ENCODE measurements around the gene KRT222.
A peak's percentile ranks its signal among the peaks of the same experiment; 100 is the strongest.

Gene KRT222

GRCh38 chr17:40614431-40615067 lies 50.4 kb downstream of the KRT222 start:
- DNase-seq, result no peak

- no peak for DNase-seq
These were observed 51.4 kb downstream of the KRT222 start for GRCh38 chr17:40613467-40614154.

- peak; percentile 56 for DNase-seq
These were observed 52.3 kb downstream of the KRT222 start for GRCh38 chr17:40612599-40613244.

GRCh38 chr17:40611840-40612474 lies 53.0 kb downstream of the KRT222 start:
- no peak for DNase-seq

GRCh38 chr17:40610359-40610758 lies 54.6 kb downstream of the KRT222 start:
- DNase-seq, result no peak

- peak; percentile 40 for DNase-seq
These were observed 56.9 kb downstream of the KRT222 start for GRCh38 chr17:40608061-40608581.

- peak; percentile 54 for DNase-seq
These were observed 57.3 kb downstream of the KRT222 start for GRCh38 chr17:40607641-40608040.

- DNase-seq, result no peak
These were observed 58.2 kb downstream of the KRT222 start for GRCh38 chr17:40606548-40607353.

GRCh38 chr17:40605306-40605705 lies 59.7 kb downstream of the KRT222 start:
- peak; percentile 58 for DNase-seq

All from activated gamma-delta T cell treated with Interleukin-2 at 50 U/mL for 16 hours (primary cell).